ENCODE measurements around the gene MRGPRD.
"Not testable (repeated sequence)": the region's sequence is repeated elsewhere in the genome, so short reads cannot be mapped to it uniquely, and the experiment has no call there.

MRGPRD gene

DNA sequence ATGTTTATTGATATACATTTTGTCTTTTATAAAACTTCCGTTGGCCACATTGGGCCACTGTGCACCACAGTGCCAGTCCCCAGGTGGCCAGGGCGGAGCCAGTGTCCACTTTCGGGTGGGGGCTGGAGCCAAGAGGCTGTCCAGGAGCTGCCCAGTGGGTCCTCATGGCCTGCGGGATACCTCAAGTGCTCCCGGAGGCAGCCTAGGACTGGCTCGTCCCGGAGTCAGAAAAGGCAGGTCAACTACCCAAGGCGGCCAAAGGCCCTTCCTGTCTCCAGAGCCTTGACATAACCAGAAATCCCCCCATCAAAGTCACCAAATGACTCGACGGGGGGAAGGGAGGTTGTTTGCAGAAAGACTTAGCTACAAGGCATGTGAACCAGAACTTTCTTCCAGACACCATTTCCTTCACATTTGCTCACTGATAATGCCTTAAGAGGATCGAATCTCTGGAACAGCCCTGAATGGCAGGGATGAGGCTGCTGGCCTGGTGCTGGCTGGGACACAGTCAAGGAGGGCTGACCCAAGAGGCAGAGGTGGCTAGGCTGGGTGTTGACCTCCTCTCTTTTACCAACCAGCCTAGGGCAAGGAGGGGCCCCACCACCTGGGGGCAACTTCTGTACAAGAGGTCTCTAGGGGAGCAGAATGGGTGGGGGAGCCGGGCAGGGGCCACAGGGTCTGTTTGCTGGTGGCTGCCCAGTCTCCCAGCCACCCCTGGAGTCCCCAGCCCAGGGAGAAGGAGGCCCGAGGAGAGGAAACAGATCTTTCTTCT, 23.8 kb upstream of the MRGPRD start:
- H3K36me3 ChIP-seq (ENCODE audit: control insufficient read depth, low read depth, low read length) = no peaks in the 10 kb centered on the region
- H3K4me3 ChIP-seq (ENCODE audit: low read length) = no peak overlapping the region
- H3K27ac ChIP-seq (ENCODE audit: low read length) = no peak overlapping the region
- H3K27me3 ChIP-seq (ENCODE audit: control insufficient read depth, insufficient read depth, low read length) = no peaks in the 10 kb centered on the region
- no peak overlapping the region for H3K9ac ChIP-seq (ENCODE audit: low read length)
- H3K9me3 ChIP-seq (ENCODE audit: control insufficient read depth, low read depth, low read length) = no peaks in the 10 kb centered on the region
- H3K4me1 ChIP-seq (ENCODE audit: control insufficient read depth, low read depth, low read length) = no peaks in the 10 kb centered on the region

DNA sequence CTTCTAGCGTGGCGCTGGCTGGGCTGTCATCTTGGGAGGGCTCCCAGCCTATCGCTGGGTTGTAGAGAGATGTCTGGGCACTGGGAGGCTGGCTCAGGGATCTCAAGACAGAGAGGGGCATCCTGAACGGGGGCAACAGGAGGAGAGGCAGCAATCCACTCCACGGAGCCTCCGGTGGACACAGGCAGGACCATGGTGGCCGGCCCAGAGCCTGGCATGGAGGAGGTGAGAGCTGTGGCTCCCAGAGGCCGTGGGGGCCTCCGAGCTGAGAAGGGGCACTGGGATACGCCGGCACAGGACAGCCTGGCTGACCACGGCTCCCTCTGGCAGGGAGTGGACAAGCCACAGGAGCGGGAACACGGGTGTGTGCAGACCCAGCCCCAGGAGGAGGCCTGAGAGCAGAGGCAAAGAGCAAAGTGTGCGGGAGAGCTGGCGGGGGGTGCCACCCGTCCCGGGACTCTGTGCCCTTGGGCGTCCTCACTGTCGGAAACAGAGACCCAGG, 23.1 kb upstream of the MRGPRD start:
- H3K27me3 ChIP-seq (ENCODE audit: control insufficient read depth, insufficient read depth, low read length) = no peaks in the 10 kb centered on the region
- H3K4me3 ChIP-seq (ENCODE audit: low read length) = no peak overlapping the region
- no peaks in the 10 kb centered on the region for H3K9me3 ChIP-seq (ENCODE audit: control insufficient read depth, low read depth, low read length)
- no peak overlapping the region for H3K9ac ChIP-seq (ENCODE audit: low read length)
- no peak overlapping the region for H3K27ac ChIP-seq (ENCODE audit: low read length)
- no peaks in the 10 kb centered on the region for H3K4me1 ChIP-seq (ENCODE audit: control insufficient read depth, low read depth, low read length)
- H3K36me3 ChIP-seq (ENCODE audit: control insufficient read depth, low read depth, low read length) = no peaks in the 10 kb centered on the region

DNA sequence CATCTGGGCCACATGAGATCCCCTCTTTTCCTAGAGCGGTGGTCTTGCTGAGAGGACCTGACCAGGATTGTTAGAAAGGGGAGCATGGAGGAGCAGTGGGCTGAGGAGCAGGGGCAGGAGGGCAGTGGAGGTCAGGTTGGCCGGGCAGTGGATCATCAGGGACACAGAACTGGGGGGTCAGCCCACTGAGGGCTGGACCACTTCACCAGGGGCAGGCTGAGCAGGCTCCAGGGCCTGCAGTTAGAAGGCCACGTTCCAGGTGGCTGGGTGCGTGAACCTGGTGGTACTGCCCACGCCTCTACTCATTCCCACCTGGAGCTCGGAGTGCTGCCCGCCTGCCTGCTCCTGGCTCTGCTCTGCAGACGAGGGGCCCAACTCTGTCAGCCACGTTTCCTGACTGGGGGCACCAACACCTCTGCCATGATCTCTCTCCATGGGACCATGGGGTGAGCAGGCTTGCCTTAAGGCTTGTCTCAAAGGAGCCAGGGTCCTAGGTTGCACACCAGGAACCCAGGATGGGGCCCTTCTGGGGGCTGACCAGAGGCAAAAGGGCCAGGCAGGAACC, 22.6 kb upstream of the MRGPRD start:
- Histone ChIP-seq H3K9me3 (ENCODE audit: control insufficient read depth, low read depth, low read length) (no peaks in the 10 kb centered on the region), H3K27ac (ENCODE audit: low read length) (no peak overlapping the region), H3K9ac (ENCODE audit: low read length) (no peak overlapping the region), H3K4me1 (ENCODE audit: control insufficient read depth, low read depth, low read length) (no peaks in the 10 kb centered on the region), H3K4me3 (ENCODE audit: low read length) (no peak overlapping the region), H3K27me3 (ENCODE audit: control insufficient read depth, insufficient read depth, low read length) (no peaks in the 10 kb centered on the region), H3K36me3 (ENCODE audit: control insufficient read depth, low read depth, low read length) (no peaks in the 10 kb centered on the region)

DNA sequence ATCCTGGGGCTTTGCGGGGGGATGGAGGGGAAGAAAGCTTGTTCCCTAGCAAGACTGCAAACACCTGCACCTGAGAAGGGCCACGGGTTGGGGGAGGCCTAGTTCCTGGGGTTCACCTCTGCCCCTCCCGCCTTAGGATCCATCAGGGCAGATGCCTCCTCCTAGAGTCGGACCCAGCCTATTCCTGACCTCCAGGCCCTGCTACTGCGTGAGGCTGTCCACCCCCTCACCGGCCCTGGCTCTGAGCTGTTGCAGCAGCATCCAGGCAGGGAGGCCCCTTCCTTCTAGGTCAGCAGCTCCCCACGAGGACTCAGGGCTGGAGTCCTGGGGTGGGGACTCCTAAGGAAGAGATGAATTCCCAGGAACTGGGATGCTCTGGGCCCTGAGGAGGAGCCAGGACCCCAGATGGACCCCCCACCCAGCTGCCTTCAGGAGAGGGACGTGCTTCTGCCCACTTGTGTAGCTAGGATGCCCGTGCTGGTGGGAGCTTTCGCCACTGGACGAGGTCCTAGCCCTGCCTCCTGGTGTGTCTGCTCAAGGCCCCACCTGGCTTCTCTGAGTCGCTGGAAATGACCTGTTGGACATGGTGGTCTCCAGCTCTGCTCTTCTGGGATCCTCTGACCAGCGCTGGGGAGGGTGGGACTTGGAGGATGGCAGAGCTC, 21.9 kb upstream of the MRGPRD start:
- H3K27ac ChIP-seq (ENCODE audit: low read length) = no peak overlapping the region
- no peak overlapping the region for H3K4me3 ChIP-seq (ENCODE audit: low read length)
- H3K4me1 ChIP-seq (ENCODE audit: control insufficient read depth, low read depth, low read length) = no peaks in the 10 kb centered on the region
- no peak overlapping the region for H3K9ac ChIP-seq (ENCODE audit: low read length)
- no peaks in the 10 kb centered on the region for H3K36me3 ChIP-seq (ENCODE audit: control insufficient read depth, low read depth, low read length)
- no peaks in the 10 kb centered on the region for H3K27me3 ChIP-seq (ENCODE audit: control insufficient read depth, insufficient read depth, low read length)
- no peaks in the 10 kb centered on the region for H3K9me3 ChIP-seq (ENCODE audit: control insufficient read depth, low read depth, low read length)

DNA sequence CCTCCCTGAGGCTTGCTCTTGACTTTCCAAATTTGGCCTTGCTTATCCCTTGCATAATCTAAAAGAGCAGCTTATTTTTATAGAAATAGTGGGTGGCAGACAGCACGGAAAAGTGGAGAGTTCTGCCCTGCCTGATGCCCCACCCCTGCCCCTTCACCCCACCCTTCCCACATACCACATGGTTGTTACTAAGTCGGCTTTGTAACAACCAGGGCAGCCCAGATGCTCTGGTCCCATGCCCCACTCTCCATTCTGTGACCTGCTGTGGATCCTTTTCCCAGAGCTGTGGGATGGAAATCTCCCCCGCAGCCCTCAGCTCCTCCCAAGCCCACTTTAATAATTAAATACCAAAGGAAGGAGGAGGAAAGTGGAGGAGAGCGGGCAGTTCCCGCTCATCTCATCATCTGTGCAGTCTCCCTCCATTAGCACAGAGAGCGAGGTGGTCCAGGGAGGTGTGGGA, 21.4 kb upstream of the MRGPRD start:
- Histone ChIP-seq H3K36me3 (ENCODE audit: control insufficient read depth, low read depth, low read length) (no peaks in the 10 kb centered on the region), H3K9ac (ENCODE audit: low read length) (no peak overlapping the region), H3K27ac (ENCODE audit: low read length) (no peak overlapping the region), H3K9me3 (ENCODE audit: control insufficient read depth, low read depth, low read length) (no peaks in the 10 kb centered on the region), H3K4me1 (ENCODE audit: control insufficient read depth, low read depth, low read length) (no peaks in the 10 kb centered on the region), H3K27me3 (ENCODE audit: control insufficient read depth, insufficient read depth, low read length) (no peaks in the 10 kb centered on the region), H3K4me3 (ENCODE audit: low read length) (no peak overlapping the region)

DNA sequence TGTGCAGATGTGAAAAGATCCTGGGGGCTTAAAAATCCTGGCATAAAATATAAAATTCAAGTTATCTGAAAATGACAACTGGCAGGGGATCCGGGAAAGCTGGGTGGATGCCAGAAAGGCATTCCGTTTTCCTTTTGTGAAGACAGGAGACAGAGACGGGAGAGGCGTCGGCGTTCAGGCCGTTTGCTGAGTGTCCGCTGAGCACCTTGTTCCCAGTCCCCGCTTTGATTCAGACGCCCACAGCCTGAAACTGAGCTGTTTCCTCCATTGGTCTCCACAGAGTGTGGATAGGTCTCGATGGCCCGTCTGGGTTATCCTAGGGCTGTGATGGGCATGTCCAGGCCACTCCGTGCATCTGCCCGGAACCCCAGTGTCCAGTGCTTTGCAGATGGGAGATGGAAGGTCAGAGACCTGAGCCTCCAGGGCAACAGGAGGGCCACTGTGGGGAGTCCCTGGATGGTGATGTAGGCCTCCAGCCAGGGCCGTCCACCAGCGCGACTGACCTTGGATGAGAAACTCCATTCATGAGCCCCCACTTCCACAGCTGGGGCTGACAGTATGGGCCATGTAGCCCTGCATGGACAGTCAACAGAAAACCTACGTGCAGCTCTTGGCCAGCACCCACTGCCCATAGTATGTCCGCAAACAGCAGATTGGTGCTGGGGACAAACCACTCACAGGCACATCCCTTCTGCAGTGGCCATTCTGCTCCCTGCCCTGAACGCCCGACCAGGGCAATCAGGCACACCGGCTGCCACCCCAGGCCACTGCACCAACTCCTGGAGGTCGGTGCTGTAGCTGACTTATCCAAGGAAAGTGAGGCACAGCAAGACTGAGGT, 20.7 kb upstream of the MRGPRD start:
- no peaks in the 10 kb centered on the region for H3K27me3 ChIP-seq (ENCODE audit: control insufficient read depth, insufficient read depth, low read length)
- H3K4me3 ChIP-seq (ENCODE audit: low read length) = no peak overlapping the region
- no peaks in the 10 kb centered on the region for H3K4me1 ChIP-seq (ENCODE audit: control insufficient read depth, low read depth, low read length)
- no peak overlapping the region for H3K9ac ChIP-seq (ENCODE audit: low read length)
- no peak overlapping the region for H3K27ac ChIP-seq (ENCODE audit: low read length)
- H3K36me3 ChIP-seq (ENCODE audit: control insufficient read depth, low read depth, low read length) = no peaks in the 10 kb centered on the region
- no peaks in the 10 kb centered on the region for H3K9me3 ChIP-seq (ENCODE audit: control insufficient read depth, low read depth, low read length)

DNA sequence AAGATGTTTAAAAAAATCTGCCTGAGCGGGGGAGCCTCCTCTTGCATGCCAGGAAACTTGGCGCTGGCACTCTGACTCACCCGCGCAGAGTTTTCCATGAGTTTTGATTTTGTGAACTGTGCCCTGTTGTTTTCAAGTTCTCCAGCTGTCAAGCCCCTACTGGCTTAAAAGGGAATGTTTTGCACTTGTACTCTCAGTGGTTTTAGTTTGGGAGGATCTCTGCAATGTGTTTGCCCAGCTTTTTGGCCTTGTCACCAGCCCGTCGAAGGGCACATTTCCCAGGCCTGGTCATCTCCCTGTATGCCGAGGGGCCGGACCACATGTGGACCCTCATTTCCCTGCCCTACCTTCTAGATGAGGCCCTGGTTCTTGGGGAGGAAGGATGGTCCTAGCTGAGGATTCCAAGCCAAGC, 20.1 kb upstream of the MRGPRD start:
- no peaks in the 10 kb centered on the region for H3K9me3 ChIP-seq (ENCODE audit: control insufficient read depth, low read depth, low read length)
- no peaks in the 10 kb centered on the region for H3K4me1 ChIP-seq (ENCODE audit: control insufficient read depth, low read depth, low read length)
- H3K36me3 ChIP-seq (ENCODE audit: control insufficient read depth, low read depth, low read length) = no peaks in the 10 kb centered on the region
- H3K4me3 ChIP-seq (ENCODE audit: low read length) = no peak overlapping the region
- H3K27me3 ChIP-seq (ENCODE audit: control insufficient read depth, insufficient read depth, low read length) = no peaks in the 10 kb centered on the region
- H3K9ac ChIP-seq (ENCODE audit: low read length) = no peak overlapping the region
- no peak overlapping the region for H3K27ac ChIP-seq (ENCODE audit: low read length)

DNA sequence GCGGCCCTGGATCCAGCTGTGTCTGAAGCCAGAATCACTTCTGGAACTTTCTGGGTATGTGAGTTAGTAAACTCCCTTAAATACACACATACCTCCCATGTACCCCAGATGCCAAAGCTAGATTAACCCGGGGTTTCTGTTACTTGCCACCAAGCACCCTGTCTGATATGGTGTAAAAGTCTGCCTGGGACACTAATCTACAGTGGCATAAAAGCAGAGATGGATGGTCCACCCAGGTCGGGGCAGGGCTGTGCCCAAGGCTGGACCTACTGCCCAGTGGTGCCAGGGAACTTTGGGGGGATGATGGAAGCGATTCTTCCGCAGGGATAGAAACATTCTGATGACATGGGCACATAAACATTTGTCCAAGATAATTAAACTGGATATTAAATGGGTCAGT, 19.6 kb upstream of the MRGPRD start:
- no peak overlapping the region for H3K4me3 ChIP-seq (ENCODE audit: low read length)
- H3K9ac ChIP-seq (ENCODE audit: low read length) = no peak overlapping the region
- no peak overlapping the region for H3K27ac ChIP-seq (ENCODE audit: low read length)
- H3K27me3 ChIP-seq (ENCODE audit: control insufficient read depth, insufficient read depth, low read length) = no peaks in the 10 kb centered on the region
- no peaks in the 10 kb centered on the region for H3K4me1 ChIP-seq (ENCODE audit: control insufficient read depth, low read depth, low read length)
- H3K36me3 ChIP-seq (ENCODE audit: control insufficient read depth, low read depth, low read length) = no peaks in the 10 kb centered on the region
- H3K9me3 ChIP-seq (ENCODE audit: control insufficient read depth, low read depth, low read length) = no peaks in the 10 kb centered on the region

DNA sequence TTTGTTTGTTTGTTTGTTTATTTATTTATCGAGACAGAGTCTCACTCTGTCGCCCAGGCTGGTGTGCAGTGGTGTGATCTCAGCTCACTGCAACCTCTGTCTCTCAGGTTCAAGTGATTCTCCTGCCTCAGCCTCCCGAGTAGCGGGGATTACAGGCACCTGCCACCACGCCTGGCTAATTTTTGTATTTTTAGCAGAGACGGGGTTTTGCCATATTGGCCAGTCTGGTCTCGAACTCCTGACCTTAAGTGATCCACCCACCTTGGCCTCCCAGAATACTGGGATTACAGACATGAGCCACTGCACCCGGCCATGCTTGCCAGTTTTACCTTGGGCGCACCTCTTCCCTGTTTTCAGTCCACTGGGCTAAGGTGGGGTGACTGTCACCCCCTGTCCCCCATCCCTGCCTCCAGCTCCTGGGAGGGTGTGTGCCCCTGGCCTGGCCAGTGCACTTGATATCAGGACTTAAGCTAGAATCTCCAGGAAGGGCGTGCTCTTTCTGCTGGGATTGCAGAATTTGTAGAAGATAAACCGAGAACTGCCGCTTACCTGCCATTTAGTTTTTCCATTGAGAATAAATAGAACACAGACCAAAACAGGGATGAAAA, 19.1 kb upstream of the MRGPRD start:
- not testable (repeated sequence) for H3K4me1 ChIP-seq (ENCODE audit: control insufficient read depth, low read depth, low read length); H3K9me3 ChIP-seq (ENCODE audit: control insufficient read depth, low read depth, low read length); H3K27me3 ChIP-seq (ENCODE audit: control insufficient read depth, insufficient read depth, low read length); H3K27ac ChIP-seq (ENCODE audit: low read length); H3K4me3 ChIP-seq (ENCODE audit: low read length); H3K36me3 ChIP-seq (ENCODE audit: control insufficient read depth, low read depth, low read length); H3K9ac ChIP-seq (ENCODE audit: low read length)

DNA sequence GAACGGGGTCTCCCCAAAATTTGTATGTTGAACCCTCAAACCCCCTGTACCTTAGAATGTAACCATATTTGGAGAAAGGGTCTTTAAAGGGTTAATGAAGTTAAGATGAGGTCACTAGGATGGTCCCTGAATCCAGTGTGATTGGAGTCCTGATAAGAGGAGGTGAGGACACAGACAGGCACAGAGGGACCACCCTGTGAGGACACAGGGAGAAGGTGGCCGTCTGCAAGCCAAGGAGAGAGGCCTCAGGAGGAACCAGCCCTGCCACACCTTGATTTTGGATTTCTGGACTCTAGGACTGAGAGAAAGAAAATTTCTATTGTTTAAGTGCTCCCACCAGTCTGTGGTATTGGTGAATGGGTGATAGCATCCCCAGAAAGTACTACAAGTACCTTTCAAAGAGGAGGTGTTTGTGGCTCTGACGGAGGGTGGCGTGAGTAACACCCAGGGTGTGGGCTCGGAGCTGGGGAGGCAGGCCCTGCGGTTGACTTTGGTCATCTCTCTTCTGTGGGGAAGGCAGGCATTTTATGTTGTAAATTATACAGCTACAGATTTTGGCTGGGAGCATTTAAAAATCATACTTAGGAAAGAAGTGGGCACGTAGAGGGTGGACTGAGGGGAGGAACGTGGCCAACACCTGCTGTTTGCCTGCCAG, 18.4 kb upstream of the MRGPRD start:
- H3K27me3 ChIP-seq (ENCODE audit: control insufficient read depth, insufficient read depth, low read length) = no peaks in the 10 kb centered on the region
- no peak overlapping the region for H3K27ac ChIP-seq (ENCODE audit: low read length)

More for the DNA sequence above, 18.4 kb upstream of the MRGPRD start:
- Histone ChIP-seq H3K9ac (ENCODE audit: low read length) (no peak overlapping the region), H3K9me3 (ENCODE audit: control insufficient read depth, low read depth, low read length) (no peaks in the 10 kb centered on the region), H3K4me3 (ENCODE audit: low read length) (no peak overlapping the region), H3K36me3 (ENCODE audit: control insufficient read depth, low read depth, low read length) (no peaks in the 10 kb centered on the region), H3K4me1 (ENCODE audit: control insufficient read depth, low read depth, low read length) (no peaks in the 10 kb centered on the region)
